ENCODE results near the gene NARS2.

DNA sequence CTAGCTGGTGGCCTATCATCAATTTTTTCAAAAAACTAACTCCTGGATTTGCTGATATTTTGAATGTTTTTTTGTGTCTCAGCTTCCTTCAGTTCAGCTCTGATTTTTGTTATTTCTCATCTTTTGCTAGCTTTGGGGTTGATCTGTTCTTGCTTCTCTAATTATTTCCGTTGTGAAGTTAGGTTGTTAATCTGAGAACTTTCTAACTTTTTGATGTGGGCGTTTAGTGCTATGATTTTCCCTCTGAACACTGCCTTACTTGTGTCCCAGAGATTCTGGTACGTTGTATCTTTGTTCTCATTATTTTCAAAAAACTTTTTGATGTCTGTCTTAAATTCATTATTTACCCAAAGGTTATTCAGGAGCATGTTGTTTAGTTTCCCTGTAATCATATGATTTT lies 19.1 kb downstream of the NARS2 start:
- TF ChIP-seq TAF1 (IDR thresholded peaks at IDR 0.05; ENCODE audit: low read depth), result no peak
- TF ChIP-seq, protein P1, sequence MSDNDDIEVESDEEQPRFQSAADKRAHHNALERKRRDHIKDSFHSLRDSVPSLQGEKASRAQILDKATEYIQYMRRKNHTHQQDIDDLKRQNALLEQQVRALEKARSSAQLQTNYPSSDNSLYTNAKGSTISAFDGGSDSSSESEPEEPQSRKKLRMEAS (IDR thresholded peaks at IDR 0.05), result no peak
- no peak for TF ChIP-seq TCF12 (IDR thresholded peaks at IDR 0.05; ENCODE audit: low read depth)
- no peak for TF ChIP-seq EGR1 (IDR thresholded peaks at IDR 0.05)
